ENCODE results near the gene USF2. TPM values are rescaled to one million over a fixed set of nuclear protein-coding genes. Genes with fewer than 3 reads are reported as not detected.

USF2 gene
- total and polyA plus RNA-seq, 7 experiments from 2014 or later = 6.8 to 256 (median 218) TPM

- peaks cover 0 to 5% (median 0%) of the 10 kb centered on the region in 3 experiments for H3K9me3 ChIP-seq (ENCODE audit: control insufficient read depth in 2 of 3, low read length in 3 of 3)
- intact Hi-C loops (cut with micrococcal nuclease) = no loop called here
- H3K9me3 Mint-ChIP-seq = peaks cover 0 to 7% (median 3%) of the 10 kb centered on the region in 11 donors
- H3K27ac Mint-ChIP-seq = peak overlapping the region in 3 of 9 donors; percentile 27 to 39 (median 31)
- CTCF ChIA-PET = interaction anchor here (0.7 kb wide), 1 partner anchor 82 kb away, joined by 3 read pairs; no protein-coding TSS in a partner anchor
- peaks cover 0 to 8% (median 0%) of the 10 kb centered on the region in 5 donors for H3K27me3 Mint-ChIP-seq
- no peak overlapping the region for H3K4me3 Mint-ChIP-seq
- POLR2A ChIA-PET = no interaction called here
- peak in 1 of 9 donors; percentile 26 for DNase-seq
- peak; percentile 87 for ATAC-seq
- H3K27me3 ChIP-seq (ENCODE audit: control insufficient read depth in 2 of 2, insufficient read depth in 2 of 2, low read length in 2 of 2) = no peaks in the 10 kb centered on the region
- no peak overlapping the region for H3K27ac ChIP-seq (ENCODE audit: low read depth, low read length)
- peaks cover 0 to 16% (median 8%) of the 10 kb centered on the region in 7 donors for H3K4me1 Mint-ChIP-seq
- H3K4me1 ChIP-seq (ENCODE audit: control insufficient read depth in 2 of 2, insufficient read depth in 2 of 2, low read length in 2 of 2) = no peaks in the 10 kb centered on the region
- no peaks in the 10 kb centered on the region for H3K36me3 Mint-ChIP-seq
- H3K36me3 ChIP-seq (ENCODE audit: control insufficient read depth in 2 of 3, insufficient read depth in 3 of 3, low read length in 3 of 3) = no peaks in the 10 kb centered on the region
- no peak overlapping the region for H3K4me3 ChIP-seq (ENCODE audit: low read length)
Measured at GRCh38 chr19:35318679-35319448, 50.1 kb downstream of the USF2 start.

DNA sequence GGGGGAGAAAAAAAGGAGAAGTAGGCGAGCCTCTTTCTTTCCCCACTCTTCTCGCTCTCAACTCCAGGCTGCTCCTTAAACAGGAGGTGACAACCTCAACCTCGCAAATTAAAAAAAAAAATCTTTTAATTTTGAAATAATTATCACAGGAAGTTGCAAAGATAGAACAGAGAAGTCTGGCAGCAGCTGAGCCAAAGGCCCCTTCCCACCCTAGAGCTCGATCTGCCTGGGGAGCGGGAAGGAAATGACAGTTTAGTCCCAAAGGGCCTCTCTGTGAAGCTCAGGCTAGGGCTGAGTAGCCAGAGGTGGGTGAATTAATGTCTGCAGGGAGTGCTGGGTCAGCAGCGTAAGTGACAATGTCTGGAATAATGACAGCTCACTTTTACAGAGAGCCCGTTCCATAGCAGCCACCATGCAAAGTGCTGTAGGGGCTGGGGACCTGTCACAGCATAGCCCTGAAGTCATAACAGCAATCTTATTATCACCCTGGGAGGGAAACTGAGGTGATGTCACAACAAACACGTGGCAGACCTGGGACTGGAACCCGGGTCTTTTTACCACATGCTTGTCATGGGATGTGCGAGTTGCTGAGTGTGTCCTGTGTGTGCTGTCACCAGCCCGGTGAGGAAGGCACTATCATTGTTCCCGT lies 51.4 kb downstream of the USF2 start:
- POLR2A ChIA-PET = no interaction called here
- DNase-seq = no peak
- Histone ChIP-seq H3K4me1 (ENCODE audit: control insufficient read depth in 2 of 2, insufficient read depth in 2 of 2, low read length in 2 of 2) (no peaks in the 10 kb centered on the region), H3K4me3 (ENCODE audit: low read length) (no peak overlapping the region), H3K36me3 (ENCODE audit: control insufficient read depth in 2 of 3, insufficient read depth in 3 of 3, low read length in 3 of 3) (no peaks in the 10 kb centered on the region), H3K9me3 (ENCODE audit: control insufficient read depth in 2 of 3, low read length in 3 of 3) (peaks cover 0 to 5% (median 0%) of the 10 kb centered on the region in 3 experiments), H3K27ac (ENCODE audit: low read depth, low read length) (no peak overlapping the region), H3K27me3 (ENCODE audit: control insufficient read depth in 2 of 2, insufficient read depth in 2 of 2, low read length in 2 of 2) (no peaks in the 10 kb centered on the region)
- Mint-ChIP-seq H3K36me3 (no peaks in the 10 kb centered on the region), H3K4me1 (peaks cover 0 to 16% (median 8%) of the 10 kb centered on the region in 7 donors), H3K4me3 (no peak overlapping the region), H3K27me3 (peaks cover 0 to 13% (median 0%) of the 10 kb centered on the region in 5 donors), H3K9me3 (peaks cover 0 to 7% (median 3%) of the 10 kb centered on the region in 11 donors), H3K27ac (no peak overlapping the region)
- intact Hi-C loops (cut with micrococcal nuclease) = no loop called here
- CTCF ChIA-PET = no interaction called here
- ATAC-seq = peak; percentile 35

DNA sequence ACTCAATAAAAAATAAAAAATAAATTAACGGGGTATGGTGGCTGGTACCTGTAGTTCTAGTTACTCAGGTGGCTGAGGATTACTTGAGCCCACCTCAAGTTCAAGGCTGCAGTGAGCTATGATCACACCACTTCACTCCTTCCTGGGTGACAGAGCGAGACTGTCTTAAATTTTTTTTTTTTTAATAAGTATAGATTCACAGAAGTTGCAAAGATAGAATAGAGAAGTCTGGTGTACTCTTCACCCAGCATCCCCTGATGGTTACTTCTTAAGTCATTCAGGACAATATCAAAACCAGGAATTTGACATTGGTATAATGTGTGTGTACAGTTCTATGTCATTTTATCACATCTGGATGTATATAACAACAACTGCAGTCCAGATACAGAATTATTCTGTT lies 52.5 kb downstream of the USF2 start:
- intact Hi-C loops (cut with micrococcal nuclease) = no loop called here
- H3K36me3 ChIP-seq (ENCODE audit: control insufficient read depth in 2 of 3, insufficient read depth in 3 of 3, low read length in 3 of 3) = no peaks in the 10 kb centered on the region
- ChIA-PET POLR2A (interaction anchor here (0.6 to 0.7 kb wide), 2 partner anchors 141 to 226 kb away, joined by 3 read pairs; no protein-coding TSS in a partner anchor), CTCF (no interaction called here)
- no peak overlapping the region for H3K27ac ChIP-seq (ENCODE audit: low read depth, low read length)
- no peak overlapping the region for H3K4me3 Mint-ChIP-seq
- no peak for ATAC-seq
- no peak for DNase-seq
- H3K9me3 ChIP-seq (ENCODE audit: control insufficient read depth in 2 of 3, low read length in 3 of 3) = peaks cover 0 to 5% (median 0%) of the 10 kb centered on the region in 3 experiments
- no peaks in the 10 kb centered on the region for H3K36me3 Mint-ChIP-seq
- no peak overlapping the region for H3K27ac Mint-ChIP-seq
- H3K27me3 Mint-ChIP-seq = peaks cover 0 to 18% (median 0%) of the 10 kb centered on the region in 5 donors
- H3K27me3 ChIP-seq (ENCODE audit: control insufficient read depth in 2 of 2, insufficient read depth in 2 of 2, low read length in 2 of 2) = no peaks in the 10 kb centered on the region
- H3K4me3 ChIP-seq (ENCODE audit: low read length) = no peak overlapping the region
- peaks cover 0 to 16% (median 8%) of the 10 kb centered on the region in 7 donors for H3K4me1 Mint-ChIP-seq
- peaks cover 0 to 7% (median 3%) of the 10 kb centered on the region in 11 donors for H3K9me3 Mint-ChIP-seq
- no peaks in the 10 kb centered on the region for H3K4me1 ChIP-seq (ENCODE audit: control insufficient read depth in 2 of 2, insufficient read depth in 2 of 2, low read length in 2 of 2)

DNA sequence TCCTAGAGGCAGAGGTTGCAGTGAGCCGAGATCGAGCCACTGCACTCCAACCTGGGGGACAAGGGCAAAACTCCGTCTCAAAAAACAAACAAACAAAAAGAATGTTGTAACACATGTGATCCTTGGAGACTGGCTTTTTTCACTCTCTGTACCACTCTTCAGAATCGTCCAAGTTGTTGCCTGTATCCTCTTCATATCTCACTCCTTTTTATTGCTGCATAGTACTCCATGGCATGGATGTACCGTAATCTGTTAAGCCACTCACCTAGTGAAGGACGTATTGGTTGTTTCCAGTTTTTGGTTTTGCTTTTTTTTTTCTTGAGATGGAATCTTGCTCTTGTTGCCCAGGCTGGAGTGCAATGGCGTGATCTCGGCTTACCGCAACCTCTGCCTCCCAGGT lies 53.3 kb downstream of the USF2 start:
- Histone ChIP-seq H3K27me3 (ENCODE audit: control insufficient read depth in 2 of 2, insufficient read depth in 2 of 2, low read length in 2 of 2) (no peaks in the 10 kb centered on the region), H3K4me1 (ENCODE audit: control insufficient read depth in 2 of 2, insufficient read depth in 2 of 2, low read length in 2 of 2) (no peaks in the 10 kb centered on the region), H3K27ac (ENCODE audit: low read depth, low read length) (no peak overlapping the region), H3K4me3 (ENCODE audit: low read length) (no peak overlapping the region), H3K36me3 (ENCODE audit: control insufficient read depth in 2 of 3, insufficient read depth in 3 of 3, low read length in 3 of 3) (no peaks in the 10 kb centered on the region), H3K9me3 (ENCODE audit: control insufficient read depth in 2 of 3, low read length in 3 of 3) (peaks cover 0 to 5% (median 0%) of the 10 kb centered on the region in 3 experiments)
- intact Hi-C loops (cut with micrococcal nuclease) = no loop called here
- CTCF ChIA-PET = no interaction called here
- Mint-ChIP-seq H3K9me3 (peaks cover 0 to 7% (median 3%) of the 10 kb centered on the region in 11 donors), H3K4me3 (no peak overlapping the region), H3K27me3 (peaks cover 0 to 18% (median 0%) of the 10 kb centered on the region in 5 donors), H3K4me1 (peaks cover 0 to 16% (median 8%) of the 10 kb centered on the region in 7 donors), H3K36me3 (no peaks in the 10 kb centered on the region), H3K27ac (no peak overlapping the region)
- ATAC-seq (no peak), DNase-seq (no peak)
- POLR2A ChIA-PET = no interaction called here

DNA sequence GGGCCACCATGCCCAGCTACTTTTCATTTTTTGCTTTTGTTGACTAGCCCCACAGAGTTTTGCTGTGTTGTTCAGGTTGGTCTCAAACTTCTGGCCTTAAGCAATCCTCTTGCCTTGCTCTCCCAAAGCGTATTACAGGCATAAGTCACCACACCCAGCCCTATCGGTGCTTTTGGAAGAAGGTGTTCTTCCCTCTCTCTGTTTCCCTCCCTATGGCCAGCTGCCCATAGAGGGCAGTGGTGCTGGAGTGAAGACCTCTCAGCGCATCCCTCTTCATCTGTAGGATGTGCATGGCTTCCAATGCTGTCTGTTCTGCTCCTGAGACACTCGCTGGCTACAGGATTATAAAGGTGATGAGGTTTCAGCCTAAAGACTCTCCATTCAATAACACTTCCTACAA lies 58.9 kb downstream of the USF2 start:
- CTCF ChIA-PET = no interaction called here
- Histone ChIP-seq H3K27me3 (ENCODE audit: control insufficient read depth in 2 of 2, insufficient read depth in 2 of 2, low read length in 2 of 2) (no peaks in the 10 kb centered on the region), H3K36me3 (ENCODE audit: control insufficient read depth in 2 of 3, insufficient read depth in 3 of 3, low read length in 3 of 3) (no peaks in the 10 kb centered on the region), H3K27ac (ENCODE audit: low read depth, low read length) (no peak overlapping the region), H3K9me3 (ENCODE audit: control insufficient read depth in 2 of 3, low read length in 3 of 3) (no peaks in the 10 kb centered on the region), H3K4me1 (ENCODE audit: control insufficient read depth in 2 of 2, insufficient read depth in 2 of 2, low read length in 2 of 2) (peaks cover 0 to 2% of the 10 kb centered on the region in 2 donors), H3K4me3 (ENCODE audit: low read length) (no peak overlapping the region)
- Mint-ChIP-seq H3K27ac (no peak overlapping the region), H3K9me3 (peaks cover 0 to under 1% (median 0%) of the 10 kb centered on the region in 11 donors), H3K4me3 (no peak overlapping the region), H3K36me3 (no peaks in the 10 kb centered on the region), H3K4me1 (peaks cover 3 to 11% (median 3%) of the 10 kb centered on the region in 7 donors), H3K27me3 (peaks cover 0 to 9% (median 4%) of the 10 kb centered on the region in 5 donors)
- DNase-seq (no peak), ATAC-seq (no peak)
- intact Hi-C loops (cut with micrococcal nuclease) = no loop called here
- POLR2A ChIA-PET = no interaction called here

DNA sequence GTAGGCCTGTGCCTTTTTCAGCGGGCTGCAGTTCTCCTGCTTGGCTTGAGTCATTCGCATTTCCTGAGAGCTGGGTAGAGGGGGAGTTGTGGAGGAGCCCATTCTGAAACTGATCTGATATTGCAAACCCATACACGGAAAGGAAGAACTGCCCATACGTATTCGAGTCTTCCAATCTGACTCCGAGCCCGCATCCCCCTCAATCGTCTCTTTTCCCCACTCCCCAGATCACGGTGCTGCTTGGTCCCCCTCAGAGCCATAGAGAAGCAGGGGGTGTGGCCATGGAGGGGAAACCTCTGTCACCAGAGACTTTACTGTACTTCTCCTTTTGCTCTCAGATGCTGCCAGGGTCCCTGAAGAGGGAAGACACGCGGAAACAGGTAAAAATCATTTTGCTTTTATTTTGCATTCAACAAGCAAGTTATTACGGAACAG lies 60.1 kb downstream of the USF2 start, which contains the start of gene CD22:
Gene CD22 (plus strand): TSS at position 337 of the 435 bp plus-strand sequence. CDS start 2,854 bp downstream, outside the sequence.
- peaks cover 0 to 9% (median 4%) of the 10 kb centered on the region in 5 donors for H3K27me3 Mint-ChIP-seq
- Histone ChIP-seq H3K4me1 (ENCODE audit: control insufficient read depth in 2 of 2, insufficient read depth in 2 of 2, low read length in 2 of 2) (peaks cover 0 to 8% of the 10 kb centered on the region in 2 donors), H3K4me3 (ENCODE audit: low read length) (no peak within 1 kb of the TSS), H3K27me3 (ENCODE audit: control insufficient read depth in 2 of 2, insufficient read depth in 2 of 2, low read length in 2 of 2) (no peaks in the 10 kb centered on the region), H3K9me3 (ENCODE audit: control insufficient read depth in 2 of 3, low read length in 3 of 3) (no peaks in the 10 kb centered on the region), H3K27ac (ENCODE audit: low read depth, low read length) (no peak within 1 kb of the TSS), H3K36me3 (ENCODE audit: control insufficient read depth in 2 of 3, insufficient read depth in 3 of 3, low read length in 3 of 3) (no peaks in the 10 kb centered on the region)
- H3K27ac Mint-ChIP-seq = no peak within 1 kb of the TSS
- H3K36me3 Mint-ChIP-seq = no peaks in the 10 kb centered on the region
- POLR2A ChIA-PET = no interaction called here
- peaks cover 9 to 22% (median 16%) of the 10 kb centered on the region in 7 donors for H3K4me1 Mint-ChIP-seq
- intact Hi-C loops (cut with micrococcal nuclease) = no loop called here
- no peaks in the 10 kb centered on the region for H3K9me3 Mint-ChIP-seq
- ATAC-seq (peak; percentile 70), DNase-seq (no peak)
- H3K4me3 Mint-ChIP-seq = peak within 1 kb of the TSS in 1 of 10 donors; percentile 1
- CTCF ChIA-PET = interaction anchor here (0.6 kb wide), 1 partner anchor 176 kb away, joined by 3 read pairs; no protein-coding TSS in a partner anchor

Measured in naive thymus-derived CD4-positive, alpha-beta T cell (primary cell).